Middle frontal gyrus (tissue), 1 donor: ENCODE data around the gene DPEP3.
A peak's percentile ranks its signal among the peaks of the same experiment; 100 is the strongest.
"Not testable (repeated sequence)": the region's sequence is repeated elsewhere in the genome, so short reads cannot be mapped to it uniquely, and the experiment has no call there.

Source experiments
- DNase-seq: peaks from one replicate; pipeline ENCODE4 v3.0.0-alpha.2; 2015; ENCODE audit warnings: low spot score; ENCODE audit errors: extremely low spot score

DPEP3 gene

GRCh38 chr16:67945392-67945933 is 34.8 kb downstream of the DPEP3 start:
- no peak for DNase-seq

- no peak for DNase-seq
Measured at GRCh38 chr16:67944690-67945391, 35.5 kb downstream of the DPEP3 start.

- DNase-seq: peak; percentile 54
Measured at GRCh38 chr16:67943619-67944504, 36.4 kb downstream of the DPEP3 start, which contains the start of gene LCAT. Gene LCAT (minus strand): TSS chr16:67944120. CDS start chr16:67944101, 19 bp downstream.

- no peak for DNase-seq
Measured at GRCh38 chr16:67943256-67943618, 37.1 kb downstream of the DPEP3 start.

GRCh38 chr16:67942510-67943255 is 37.6 kb downstream of the DPEP3 start:
- no peak for DNase-seq

- no peak for DNase-seq
Measured at GRCh38 chr16:67942200-67942509, 38.1 kb downstream of the DPEP3 start.

- no peak for DNase-seq
Measured at GRCh38 chr16:67941469-67942199, 38.7 kb downstream of the DPEP3 start.

- DNase-seq: no peak
Measured at GRCh38 chr16:67940446-67941089, 39.7 kb downstream of the DPEP3 start.

GRCh38 chr16:67939507-67940445 is 40.5 kb downstream of the DPEP3 start:
- DNase-seq: no peak

GRCh38 chr16:67937713-67938112 is 42.6 kb downstream of the DPEP3 start:
- DNase-seq: not testable (repeated sequence)

GRCh38 chr16:67936880-67937605 is 43.3 kb downstream of the DPEP3 start:
- no peak for DNase-seq

- DNase-seq: no peak
Measured at GRCh38 chr16:67936124-67936879, 44.0 kb downstream of the DPEP3 start, which contains the start of gene PSMB10. Gene PSMB10 (minus strand): TSS chr16:67936850. CDS start chr16:67936749, 101 bp downstream.

GRCh38 chr16:67935402-67936123 is 44.7 kb downstream of the DPEP3 start:
- peak; percentile 90 for DNase-seq

- DNase-seq: no peak
Measured at GRCh38 chr16:67935101-67935401, 45.2 kb downstream of the DPEP3 start.

GRCh38 chr16:67934306-67935100 is 45.8 kb downstream of the DPEP3 start:
- no peak for DNase-seq

GRCh38 chr16:67933805-67934204 is 46.5 kb downstream of the DPEP3 start:
- no peak for DNase-seq

- DNase-seq: no peak
Measured at GRCh38 chr16:67932462-67932840, 47.8 kb downstream of the DPEP3 start.
